CD4-positive, alpha-beta T cell treated with Interleukin-17A for 1 hour (primary cell): ENCODE results near the gene CAPZA3.
"Not testable (repeated sequence)": the region's sequence is repeated elsewhere in the genome, so short reads cannot be mapped to it uniquely, and the experiment has no call there.

Source experiments
- DNase-seq: peaks from one replicate; pipeline ENCODE4 v3.0.0-alpha.2; 2020

The CAPZA3 gene

DNA sequence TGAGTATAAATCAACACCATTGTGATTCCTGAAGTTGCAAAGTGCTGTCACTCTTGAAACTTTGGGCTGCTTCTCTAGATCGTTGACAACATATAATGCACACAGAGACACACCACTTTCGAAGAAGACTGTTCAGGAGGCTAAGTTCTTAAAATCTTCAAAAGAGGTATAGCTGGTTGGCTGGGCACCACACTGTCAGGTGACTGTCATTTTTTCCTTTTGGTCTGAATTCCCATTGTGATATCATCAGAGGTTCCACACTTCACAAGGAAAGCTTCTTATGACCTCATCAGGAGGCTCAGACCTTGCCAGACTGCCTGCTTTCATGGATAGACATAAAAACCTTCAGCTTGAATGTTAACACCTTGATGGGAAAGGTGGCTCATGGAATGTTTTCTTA lies at the start of gene CAPZA3, which contains the start of gene PLCZ1:
Gene CAPZA3, plus strand, starts transcription at position 301 of the 400 bp plus-strand sequence. CDS start 150 bp downstream, outside the sequence.
Gene PLCZ1, minus strand, starts transcription at position 194 of the 400 bp plus-strand sequence. CDS start 641 bp downstream, outside the sequence.
- no peak for DNase-seq

DNA sequence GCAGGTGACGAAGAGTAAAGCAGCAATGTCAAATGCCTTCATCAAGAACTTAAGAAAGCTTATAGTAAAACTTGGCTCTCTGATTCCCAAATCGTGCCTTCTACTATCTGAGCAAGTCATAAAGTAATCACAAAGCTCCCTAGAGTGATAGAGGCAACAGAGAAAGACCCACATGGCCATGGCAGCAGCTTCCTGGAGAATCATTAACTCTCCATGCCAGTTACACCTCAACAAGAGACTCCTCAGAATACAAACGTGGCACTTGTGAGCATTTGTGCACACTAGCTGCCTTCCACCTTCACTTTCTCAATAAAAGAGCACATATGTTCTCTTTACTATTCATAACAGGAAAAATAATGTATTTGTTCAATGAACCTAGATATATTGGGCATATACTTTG lies 48.1 kb upstream of the CAPZA3 start:
- DNase-seq, result no peak

- DNase-seq, result no peak
Measured at GRCh38 chr12:18690653-18691052, 47.3 kb upstream of the CAPZA3 start.

DNA sequence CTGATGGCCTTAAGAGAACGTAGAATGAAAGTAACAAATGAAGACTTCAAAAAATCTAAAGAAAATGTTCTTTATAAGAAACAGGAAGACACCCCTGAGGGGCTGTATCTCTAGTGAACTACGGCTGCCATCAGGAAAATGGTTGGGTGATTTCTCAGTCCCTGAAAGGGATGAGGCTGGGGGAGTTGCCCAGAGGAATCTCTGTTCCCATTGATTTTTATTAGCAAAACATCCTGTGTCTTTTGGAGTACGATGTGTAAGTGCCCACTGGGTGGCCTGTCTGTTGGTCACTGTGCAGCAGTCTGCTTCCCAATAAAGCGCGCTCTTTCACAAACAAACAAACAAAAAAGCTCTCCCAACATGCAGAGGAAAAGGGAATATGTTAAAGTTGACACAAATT lies 43.9 kb upstream of the CAPZA3 start:
- DNase-seq, result not testable (repeated sequence)

GRCh38 chr12:18696971-18697602 lies 40.8 kb upstream of the CAPZA3 start:
- no peak for DNase-seq

DNA sequence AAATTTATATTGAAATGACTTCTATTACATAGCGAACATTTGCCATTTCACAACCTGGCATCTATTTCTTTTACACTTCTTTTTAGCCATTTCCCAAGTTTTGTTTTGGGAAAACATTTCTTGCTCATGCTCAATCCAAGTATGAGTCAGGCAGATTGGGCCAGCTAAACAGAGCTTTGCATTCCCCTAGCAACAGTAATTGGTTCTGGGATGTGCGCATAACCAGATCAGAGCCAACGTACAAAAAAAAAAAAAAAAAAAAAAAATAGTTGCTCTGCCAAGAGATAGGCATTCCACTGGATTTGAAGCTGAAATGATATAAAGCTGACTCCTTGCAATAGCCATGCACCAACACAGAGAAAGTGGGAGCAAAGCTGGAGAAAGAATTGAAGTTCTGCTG lies 37.6 kb upstream of the CAPZA3 start:
- DNase-seq, result no peak

DNA sequence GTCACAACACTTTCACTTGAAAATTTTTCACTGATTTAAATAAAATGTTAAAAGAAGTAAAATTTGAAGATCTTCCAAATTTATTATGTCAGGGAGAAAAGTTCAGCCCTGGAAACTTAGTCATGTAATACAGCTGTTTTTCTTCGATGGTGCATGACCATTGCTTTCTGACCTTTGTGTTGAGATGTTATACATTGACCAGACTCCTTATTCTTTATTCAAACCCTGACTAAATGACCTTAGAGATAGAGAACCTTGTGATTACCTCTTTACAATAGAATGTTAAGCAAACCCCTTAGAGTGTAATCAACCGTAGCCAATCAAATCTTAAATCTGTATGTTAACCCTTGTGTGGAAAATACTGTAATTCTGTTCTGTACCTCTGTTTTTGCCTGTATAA lies 34.6 kb upstream of the CAPZA3 start:
- DNase-seq, result no peak

GRCh38 chr12:18703911-18704310 lies 34.0 kb upstream of the CAPZA3 start:
- no peak for DNase-seq

- no peak for DNase-seq
Measured at GRCh38 chr12:18706798-18707197, 31.1 kb upstream of the CAPZA3 start.

DNA sequence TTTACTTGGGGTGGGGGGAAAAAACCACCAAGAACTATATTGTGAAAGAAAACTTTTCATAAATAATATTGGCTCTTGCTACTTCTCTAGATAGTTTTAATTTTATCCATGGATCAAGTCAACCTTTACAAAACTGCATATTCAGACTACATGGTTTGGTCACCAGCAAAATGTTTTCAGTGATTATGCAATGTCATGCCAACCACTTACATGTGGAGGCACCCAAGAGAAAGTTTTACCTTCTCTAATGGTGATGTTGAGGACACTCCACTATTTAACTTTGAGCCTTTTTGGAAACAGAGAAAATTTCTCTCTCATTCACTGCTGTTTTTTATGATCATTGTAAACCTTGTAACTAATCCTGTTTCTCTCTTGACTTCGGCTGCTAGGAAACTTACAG lies 21.7 kb upstream of the CAPZA3 start:
- DNase-seq, result no peak

DNA sequence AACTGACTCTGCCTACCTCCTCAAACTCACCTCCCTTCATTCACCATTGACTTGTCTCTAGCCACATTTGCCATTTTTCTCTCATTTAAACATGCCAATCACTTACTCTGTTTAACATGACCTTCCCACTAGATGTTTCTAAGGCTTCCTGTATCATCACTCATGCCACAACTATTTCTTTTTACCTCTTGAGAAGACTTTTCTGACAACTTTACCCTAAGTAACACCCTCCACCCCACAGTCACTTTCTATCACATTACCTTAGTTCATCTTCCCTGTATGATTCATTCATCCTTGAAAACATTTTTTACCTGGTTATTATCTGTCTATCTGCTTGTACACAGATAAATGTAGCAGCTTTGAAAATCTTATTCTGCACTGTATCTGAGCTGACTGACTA lies 19.5 kb upstream of the CAPZA3 start:
- no peak for DNase-seq

GRCh38 chr12:18719922-18720510 lies 17.9 kb upstream of the CAPZA3 start:
- DNase-seq, result no peak

GRCh38 chr12:18720690-18721089 lies 17.2 kb upstream of the CAPZA3 start:
- no peak for DNase-seq

DNA sequence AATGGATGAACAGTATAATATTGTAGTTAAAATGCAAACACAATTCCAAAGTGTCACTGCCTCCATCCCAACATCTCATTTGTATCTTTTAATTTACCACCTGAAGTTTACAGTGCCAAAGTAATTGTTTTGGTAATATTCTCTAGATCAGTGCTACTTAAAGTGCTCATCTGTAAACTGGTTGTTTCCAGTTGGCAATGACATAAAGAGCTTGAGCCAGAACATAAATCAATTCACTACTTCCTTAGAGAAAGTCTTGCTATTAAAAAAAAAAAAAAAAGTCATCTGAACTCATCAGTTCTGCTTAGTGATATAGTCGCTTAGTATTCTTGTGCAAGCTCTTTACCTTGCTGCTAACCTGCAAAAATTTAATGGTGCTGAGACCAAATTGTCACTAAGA lies 16.5 kb upstream of the CAPZA3 start:
- no peak for DNase-seq

- no peak for DNase-seq
Measured at GRCh38 chr12:18723752-18724151, 14.2 kb upstream of the CAPZA3 start.

DNA sequence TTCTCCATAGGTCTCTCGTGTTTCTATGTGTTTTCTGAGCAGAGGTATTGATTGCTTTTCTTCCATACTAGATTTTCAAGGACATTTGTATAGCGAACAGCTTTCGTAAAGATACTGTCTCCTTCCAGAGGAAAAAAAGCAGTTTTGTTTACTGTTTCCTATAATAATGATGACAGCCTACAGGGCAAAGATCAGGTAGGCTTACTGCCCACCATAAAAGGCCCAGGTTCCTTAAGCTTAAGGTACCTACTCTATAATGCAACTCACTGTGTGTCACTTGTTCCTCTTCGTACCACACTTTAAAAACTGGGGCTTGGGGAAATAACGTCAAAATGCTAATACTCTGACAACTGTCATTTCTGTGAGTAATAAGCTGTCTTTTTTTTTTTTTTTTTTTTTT lies 6.8 kb upstream of the CAPZA3 start:
- no peak for DNase-seq

DNA sequence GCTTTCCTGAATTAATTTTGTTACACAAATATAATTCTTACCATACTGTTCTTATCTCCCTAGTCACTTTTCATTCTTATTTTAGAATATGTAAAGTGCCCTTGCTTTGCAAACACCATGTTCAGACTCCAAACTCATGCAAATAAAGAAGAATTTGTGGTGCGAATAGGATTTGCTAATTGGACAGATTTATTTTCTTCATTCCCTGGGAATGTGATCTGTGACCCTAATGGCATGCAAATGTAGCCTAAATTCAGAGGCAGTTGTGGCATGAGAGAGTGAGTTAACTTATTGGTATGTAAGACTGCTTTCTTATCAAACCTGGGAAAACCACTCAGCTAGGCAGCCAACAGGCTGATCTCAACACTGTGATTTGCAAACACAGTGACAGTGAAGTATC lies 10.0 kb downstream of the CAPZA3 start:
- DNase-seq, result no peak

DNA sequence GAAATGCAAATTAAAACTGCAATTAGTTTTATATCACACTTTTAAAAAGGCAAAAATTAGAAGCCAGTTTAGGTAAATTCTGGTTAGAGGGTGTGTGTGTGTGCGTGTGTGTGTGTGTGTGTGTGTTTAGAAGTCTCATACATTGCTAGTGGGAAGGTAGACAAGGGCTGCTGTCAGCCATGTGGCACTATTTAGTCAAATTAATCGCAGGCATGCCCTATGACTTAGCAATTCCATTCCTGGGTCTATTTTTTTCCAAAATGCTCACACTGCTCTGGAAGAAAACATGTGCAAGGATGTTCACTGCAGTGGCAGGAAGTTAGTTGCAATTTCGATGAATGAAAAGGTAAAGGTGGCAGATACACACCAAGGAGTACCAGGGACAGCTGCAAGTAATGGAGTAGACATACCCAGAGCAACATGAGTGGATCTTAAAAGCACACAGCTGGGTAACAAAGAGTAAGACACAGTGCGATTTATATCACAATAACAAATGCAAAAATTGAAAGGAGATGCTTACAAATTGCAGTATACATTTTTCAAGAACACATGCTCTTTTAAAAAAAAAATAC lies 11.6 kb downstream of the CAPZA3 start:
- no peak for DNase-seq

- DNase-seq, result no peak
Measured at GRCh38 chr12:18750085-18750484, 12.2 kb downstream of the CAPZA3 start.

- no peak for DNase-seq
Measured at GRCh38 chr12:18751866-18752265, 13.9 kb downstream of the CAPZA3 start.

- DNase-seq, result no peak
Measured at GRCh38 chr12:18752280-18752920, 14.5 kb downstream of the CAPZA3 start.

DNA sequence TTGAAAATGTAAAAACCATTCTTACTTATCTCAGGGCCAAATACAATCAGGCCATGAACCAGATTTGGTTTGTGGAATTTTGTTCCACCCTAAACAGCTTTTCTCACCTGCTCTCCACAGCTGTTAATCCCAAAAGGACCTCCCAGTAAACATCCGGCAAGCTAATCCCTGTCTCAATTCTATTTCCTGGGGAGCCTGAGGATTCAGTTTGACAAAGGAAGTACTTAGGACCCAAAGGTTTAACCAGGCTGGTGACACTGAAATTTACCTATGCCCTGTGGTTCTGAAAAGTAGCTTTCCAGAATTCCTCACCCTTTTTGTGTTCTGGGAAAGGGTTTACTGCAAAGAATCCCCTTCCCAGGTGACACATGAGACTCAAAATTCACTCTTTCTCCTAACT lies 15.0 kb downstream of the CAPZA3 start:
- DNase-seq, result no peak

DNA sequence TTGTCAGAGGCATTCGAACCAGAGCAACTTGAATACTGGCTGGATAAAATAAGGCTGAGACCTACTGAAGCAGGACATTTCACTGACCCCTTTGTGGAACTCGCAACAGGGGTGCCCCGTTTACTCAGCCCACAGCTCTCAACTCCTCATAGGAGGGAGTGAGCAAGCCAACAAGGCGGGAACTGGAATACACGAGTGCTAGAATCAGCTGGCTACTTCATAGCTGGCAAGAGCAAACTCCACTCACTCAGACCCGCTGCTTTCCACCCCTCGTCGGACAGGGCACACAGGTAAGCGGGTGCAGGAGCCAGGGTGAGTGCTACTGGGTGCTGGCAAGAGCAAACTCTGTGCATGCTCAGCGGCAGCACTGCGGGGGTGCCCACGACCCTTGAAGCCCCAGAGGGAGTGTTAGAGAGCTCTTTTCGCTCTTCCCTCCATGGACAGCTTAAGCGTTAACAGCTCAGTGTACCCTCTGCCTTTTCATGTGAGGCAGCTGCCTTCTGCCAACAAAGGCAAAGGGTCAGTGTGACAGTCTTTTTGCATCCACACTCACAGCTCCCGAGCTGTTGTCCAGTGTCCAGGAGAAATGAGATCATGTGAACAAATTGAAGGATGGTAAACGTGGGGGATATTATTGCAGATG lies 15.7 kb downstream of the CAPZA3 start:
- DNase-seq, result no peak
